Gastrocnemius medialis (tissue), 4 donors: ENCODE results near the gene LDHB. TPM values are rescaled to one million over a fixed set of nuclear protein-coding genes. Genes with fewer than 3 reads are reported as not detected.

Experiments used
- ATAC-seq, 2 donors: fragments of 150-250 bp; one replicate each; pipeline ENCODE4 v1.9.1; 2016
- DNase-seq, 2 donors: peaks; one replicate each; pipeline ENCODE4 v3.0.0-alpha.2; 2019
- H3K27ac ChIP-seq, 4 donors: fragments of 200-600 bp; sonication (generic); 1 replicate in 1 of 4; 2 replicates in 3 of 4; pipeline ENCODE4 v1.5.1; 2016 to 2018; ENCODE audit warnings: mild to moderate bottlenecking in 2 of 4, moderate library complexity in 1 of 4
- H3K27me3 ChIP-seq, 3 donors: fragments of 200-600 bp; sonication (generic) in 2 of 3; 1 replicate in 1 of 3; 2 replicates in 2 of 3; pipeline versions ENCODE4 v1.5.1 to v1.6.0; 2016 to 2019; ENCODE audit warnings: mild to moderate bottlenecking in 1 of 3, moderate library complexity in 1 of 3
- H3K36me3 ChIP-seq, 2 donors: fragments of 200-600 bp; sonication (generic) in 1 of 2; one replicate each; pipeline ENCODE4 v1.5.1; 2017 to 2018
- H3K4me1 ChIP-seq, 2 donors: fragments of 200-600 bp; sonication (generic) in 1 of 2; one replicate each; pipeline ENCODE4 v1.5.1; 2016 to 2017; ENCODE audit warnings: mild to moderate bottlenecking in 2 of 2
- H3K4me3 ChIP-seq, 4 donors: fragments of 200-600 bp; sonication (generic) in 3 of 4; 1 replicate in 1 of 4; 2 replicates in 3 of 4; pipeline ENCODE4 v1.5.1; 2016 to 2019; ENCODE audit warnings: mild to moderate bottlenecking in 2 of 4
- H3K9me3 ChIP-seq, 3 donors: fragments of 200-600 bp; sonication (generic) in 2 of 3; 1 replicate in 1 of 3; 2 replicates in 2 of 3; pipeline ENCODE4 v1.5.1; 2016 to 2019
- CTCF ChIP-seq, 5 experiments: fragments of 450-650 bp in 3 of 5; fragments of 200-600 bp in 2 of 5; sonication (generic) in 2 of 5; IDR thresholded peaks in 4 of 5; conservative IDR thresholded peaks in 1 of 5; 1 replicate in 4 of 5; 2 replicates in 1 of 5; pipeline ENCODE4 v1.5.1; 2016 to 2019; ENCODE audit warnings: antibody characterized with exemption in 5 of 5, mild to moderate bottlenecking in 3 of 5, moderate library complexity in 3 of 5
- POLR2A ChIP-seq, 2 donors: fragments of 450-650 bp; IDR thresholded peaks; one replicate each; pipeline ENCODE4 v1.6.1; 2017; ENCODE audit warnings: antibody characterized with exemption in 2 of 2, mild to moderate bottlenecking in 2 of 2, moderate library complexity in 2 of 2
- in situ Hi-C, 4 donors: fragments of 200-750 bp; cut with MboI; loops; one replicate each; pipeline versions ENCODE4 v1.15.0 to v1.8.0; 2017; ENCODE audit warnings: low sequenced_read_pairs in 4 of 4
- intact Hi-C: fragments of 100-400 bp; cut with DNase I; formaldehyde crosslinking; loops from one replicate; pipeline ENCODE4 v1.15.1; 2023; ENCODE audit warnings: low total_unique reads
- total RNA-seq, 4 donors: library from RNA; depleted of rRNA; stranded (reverse); fragments of >200 nt; gene quantifications; one replicate each; pipeline versions ENCODE4 v1.1.0 to v1.2.3, GENCODE V29; 2016

Gene LDHB
- total RNA-seq, 4 donors from 2014 or later: 76.4 to 229 (median 125) TPM

DNA sequence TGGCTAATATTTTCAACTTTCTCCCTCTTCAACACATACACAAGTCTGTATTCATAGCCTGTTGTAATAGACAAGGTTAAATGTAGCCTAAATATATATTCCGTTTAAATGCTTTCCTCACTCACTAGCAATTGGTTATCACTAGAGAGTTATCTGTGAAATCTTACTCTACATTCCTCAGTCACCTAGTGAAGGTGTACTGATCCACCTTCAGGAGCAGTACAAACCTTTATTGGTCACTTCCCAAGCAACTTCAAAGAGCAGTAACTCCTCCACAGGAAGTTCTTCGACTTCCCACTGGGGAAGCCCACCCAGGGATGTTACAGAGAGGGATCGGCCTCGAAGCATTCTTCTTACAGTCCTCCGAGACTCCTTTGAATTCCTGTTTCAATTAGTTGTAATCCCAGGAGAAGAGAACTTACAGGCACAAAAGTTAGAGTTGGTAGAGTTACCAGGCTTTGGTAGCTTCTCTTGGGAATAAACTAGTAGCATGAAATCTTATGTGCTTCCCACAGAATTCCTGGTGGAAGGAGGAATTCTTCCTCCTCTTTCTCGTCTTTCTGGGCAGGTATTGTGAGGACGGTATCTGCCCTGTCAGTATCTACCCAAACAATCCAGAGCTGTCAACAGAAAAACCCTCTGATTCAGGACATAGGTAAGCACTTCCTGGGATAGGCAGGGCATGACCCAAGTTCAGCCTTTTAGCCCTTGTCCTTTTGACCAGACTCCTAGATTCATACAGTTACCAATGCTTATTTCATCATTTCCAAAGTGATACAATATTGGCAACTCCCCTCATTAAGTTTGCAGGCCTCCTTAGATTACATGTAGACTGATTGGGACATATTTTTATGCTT is 53.2 kb downstream of the LDHB start, which contains the start of gene GYS2:
TSS of gene GYS2 (minus strand) at position 603 of the 857 bp plus-strand sequence. CDS start at position 348, 255 bp downstream.
- H3K36me3 ChIP-seq: no peaks in the 10 kb centered on the region
- ATAC-seq: no peak
- intact Hi-C loops: no loop called here
- TF ChIP-seq CTCF (IDR thresholded peaks at IDR 0.05 in 4 of 5, conservative IDR thresholded peaks at IDR 0.05 in 1 of 5) (no peak), POLR2A (IDR thresholded peaks at IDR 0.05) (no peak)
- no peak for DNase-seq
- in situ Hi-C loops: loop anchor here in 2 of 4 donors (5.0 to 10.0 kb wide), 2 partner anchors 70 to 78 kb away; no protein-coding TSS in a partner anchor
- H3K4me3 ChIP-seq: no peak within 1 kb of the TSS
- H3K27ac ChIP-seq: no peak within 1 kb of the TSS
- H3K9me3 ChIP-seq: no peaks in the 10 kb centered on the region
- H3K4me1 ChIP-seq: no peaks in the 10 kb centered on the region
- no peaks in the 10 kb centered on the region for H3K27me3 ChIP-seq

DNA sequence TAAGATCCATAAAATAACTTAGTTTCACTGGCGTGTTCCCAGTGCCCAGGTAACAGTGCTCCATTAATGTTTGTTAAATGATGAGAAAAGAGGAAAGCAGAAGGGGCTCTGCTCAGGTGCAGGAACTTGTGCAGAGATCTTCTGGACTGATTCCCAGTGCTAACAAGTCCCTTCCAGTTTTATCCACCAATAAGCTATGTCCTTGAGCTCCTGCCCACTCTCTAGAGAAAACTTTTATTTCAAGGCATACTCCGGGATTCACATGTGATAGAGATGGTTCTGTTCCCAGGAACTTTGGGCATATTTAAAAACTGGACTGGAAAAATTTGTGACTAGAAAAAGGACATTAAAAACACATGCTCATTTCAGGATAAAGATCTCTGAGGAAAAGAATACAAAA is 54.9 kb downstream of the LDHB start:
- intact Hi-C loops (no loop called here), in situ Hi-C loops (loop anchor here in 1 of 4 donors (10.0 kb wide), 1 partner anchor 72 kb away; no protein-coding TSS in a partner anchor)
- Histone ChIP-seq H3K4me1 (no peaks in the 10 kb centered on the region), H3K36me3 (no peaks in the 10 kb centered on the region), H3K9me3 (no peaks in the 10 kb centered on the region), H3K4me3 (no peak overlapping the region), H3K27ac (no peak overlapping the region), H3K27me3 (no peaks in the 10 kb centered on the region)
- no peak for ATAC-seq
- DNase-seq: no peak
- TF ChIP-seq POLR2A (IDR thresholded peaks at IDR 0.05): no peak
- no peak for TF ChIP-seq CTCF (IDR thresholded peaks at IDR 0.05 in 4 of 5, conservative IDR thresholded peaks at IDR 0.05 in 1 of 5)

DNA sequence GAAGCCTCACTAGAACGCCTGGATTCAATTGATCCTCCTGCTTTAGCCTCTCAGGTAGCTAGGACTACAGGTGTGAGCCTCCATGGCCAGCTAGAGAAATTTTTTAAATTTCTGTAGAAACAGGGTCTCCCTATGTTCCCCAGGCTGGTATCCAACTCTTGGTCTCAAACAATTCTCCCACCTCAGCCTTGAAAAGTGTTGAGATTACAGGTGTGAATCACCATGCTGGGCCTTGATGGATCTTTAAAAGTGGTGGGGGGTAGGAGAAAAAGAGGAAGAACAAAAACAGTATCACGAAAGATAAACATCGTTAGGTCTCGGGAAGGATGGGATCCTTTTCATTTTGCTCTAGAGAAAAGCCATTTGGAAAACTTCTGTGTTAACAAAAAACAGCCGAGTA is 57.4 kb downstream of the LDHB start:
- TF ChIP-seq CTCF (IDR thresholded peaks at IDR 0.05 in 4 of 5, conservative IDR thresholded peaks at IDR 0.05 in 1 of 5): no peak
- no peak for TF ChIP-seq POLR2A (IDR thresholded peaks at IDR 0.05)
- Histone ChIP-seq H3K36me3 (no peaks in the 10 kb centered on the region), H3K27me3 (no peaks in the 10 kb centered on the region), H3K9me3 (no peaks in the 10 kb centered on the region), H3K4me3 (no peak overlapping the region), H3K4me1 (no peaks in the 10 kb centered on the region), H3K27ac (no peak overlapping the region)
- DNase-seq: no peak
- in situ Hi-C loops: loop anchor here in 1 of 4 donors (10.0 kb wide), 1 partner anchor 75 kb away; no protein-coding TSS in a partner anchor
- intact Hi-C loops: no loop called here
- no peak for ATAC-seq

GRCh38 chr12:21599143-21599999 is 58.3 kb downstream of the LDHB start:
- Histone ChIP-seq H3K4me1 (no peaks in the 10 kb centered on the region), H3K4me3 (no peak overlapping the region), H3K27me3 (no peaks in the 10 kb centered on the region), H3K27ac (no peak overlapping the region), H3K9me3 (no peaks in the 10 kb centered on the region), H3K36me3 (no peaks in the 10 kb centered on the region)
- no peak for TF ChIP-seq CTCF (IDR thresholded peaks at IDR 0.05 in 4 of 5, conservative IDR thresholded peaks at IDR 0.05 in 1 of 5)
- TF ChIP-seq POLR2A (IDR thresholded peaks at IDR 0.05): no peak
- DNase-seq (no peak), ATAC-seq (no peak)
- in situ Hi-C loops (no loop called here), intact Hi-C loops (no loop called here)
